Fibroblast of upper back skin (primary cell): Measurements from ENCODE around the gene ARHGEF17.

Source experiments
- DNase-seq: peaks from one replicate; pipeline ENCODE4 v3.0.0-alpha.2; 2013

The ARHGEF17 gene

DNA sequence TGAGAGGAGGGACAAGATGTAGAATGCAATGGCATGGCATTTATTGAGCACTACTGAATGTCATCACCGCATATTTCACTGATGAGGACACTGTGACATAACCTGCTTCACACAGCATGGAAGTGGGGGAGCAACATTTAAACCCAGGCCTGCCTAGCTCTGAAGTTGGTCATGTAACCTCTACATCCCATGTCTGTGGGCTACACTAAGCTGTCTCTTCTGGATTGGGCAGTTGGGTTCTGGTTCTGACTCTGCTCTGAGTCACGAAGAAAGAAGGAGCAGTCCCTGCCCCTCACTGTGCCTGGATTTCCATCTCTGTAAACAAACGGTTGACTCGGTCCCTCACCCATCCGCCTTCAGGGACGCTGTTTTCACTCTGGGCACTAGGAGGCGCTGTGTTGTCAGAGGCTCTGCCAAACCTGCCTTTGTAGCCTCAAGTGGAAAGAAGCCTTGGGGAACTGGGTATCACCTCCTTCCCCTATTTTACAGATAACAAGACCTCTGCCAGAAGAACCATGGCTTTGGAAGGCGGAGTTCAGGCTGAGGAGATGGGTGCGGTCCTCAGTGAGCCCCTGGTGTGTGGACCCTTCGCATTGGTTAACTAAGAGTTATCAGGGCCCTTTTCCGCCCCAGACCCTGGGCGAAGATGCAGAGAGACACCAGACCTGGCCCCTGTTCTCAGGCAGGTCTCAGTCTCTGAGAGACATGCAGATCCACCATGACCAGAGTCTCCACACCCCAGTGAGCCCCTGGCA lies 12.7 kb upstream of the ARHGEF17 start:
- DNase-seq = peak; percentile 74

DNA sequence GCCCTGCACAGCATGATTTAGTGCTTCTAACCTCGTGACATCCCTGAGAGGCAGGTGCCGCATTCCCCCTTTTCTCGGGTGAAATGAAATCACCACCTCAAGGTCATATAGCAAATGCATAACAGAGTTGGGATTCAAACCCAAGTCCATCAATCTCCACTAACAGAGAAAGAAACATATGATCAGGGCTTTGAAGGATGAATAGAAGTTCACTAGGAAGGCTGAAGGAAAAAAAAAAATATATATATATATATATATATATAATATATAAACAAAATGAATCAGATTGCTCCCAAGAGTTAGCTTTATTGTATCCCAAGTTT lies 12.1 kb upstream of the ARHGEF17 start:
- DNase-seq = no peak

DNA sequence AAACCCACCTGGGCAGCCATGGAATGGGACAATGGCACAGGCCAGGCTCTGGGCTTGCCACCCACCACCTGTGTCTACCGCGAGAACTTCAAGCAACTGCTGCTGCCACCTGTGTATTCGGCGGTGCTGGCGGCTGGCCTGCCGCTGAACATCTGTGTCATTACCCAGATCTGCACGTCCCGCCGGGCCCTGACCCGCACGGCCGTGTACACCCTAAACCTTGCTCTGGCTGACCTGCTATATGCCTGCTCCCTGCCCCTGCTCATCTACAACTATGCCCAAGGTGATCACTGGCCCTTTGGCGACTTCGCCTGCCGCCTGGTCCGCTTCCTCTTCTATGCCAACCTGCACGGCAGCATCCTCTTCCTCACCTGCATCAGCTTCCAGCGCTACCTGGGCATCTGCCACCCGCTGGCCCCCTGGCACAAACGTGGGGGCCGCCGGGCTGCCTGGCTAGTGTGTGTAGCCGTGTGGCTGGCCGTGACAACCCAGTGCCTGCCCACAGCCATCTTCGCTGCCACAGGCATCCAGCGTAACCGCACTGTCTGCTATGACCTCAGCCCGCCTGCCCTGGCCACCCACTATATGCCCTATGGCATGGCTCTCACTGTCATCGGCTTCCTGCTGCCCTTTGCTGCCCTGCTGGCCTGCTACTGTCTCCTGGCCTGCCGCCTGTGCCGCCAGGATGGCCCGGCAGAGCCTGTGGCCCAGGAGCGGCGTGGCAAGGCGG lies 11.4 kb upstream of the ARHGEF17 start:
- no peak for DNase-seq

DNA sequence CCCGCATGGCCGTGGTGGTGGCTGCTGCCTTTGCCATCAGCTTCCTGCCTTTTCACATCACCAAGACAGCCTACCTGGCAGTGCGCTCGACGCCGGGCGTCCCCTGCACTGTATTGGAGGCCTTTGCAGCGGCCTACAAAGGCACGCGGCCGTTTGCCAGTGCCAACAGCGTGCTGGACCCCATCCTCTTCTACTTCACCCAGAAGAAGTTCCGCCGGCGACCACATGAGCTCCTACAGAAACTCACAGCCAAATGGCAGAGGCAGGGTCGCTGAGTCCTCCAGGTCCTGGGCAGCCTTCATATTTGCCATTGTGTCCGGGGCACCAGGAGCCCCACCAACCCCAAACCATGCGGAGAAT lies 10.9 kb upstream of the ARHGEF17 start:
- no peak for DNase-seq

DNA sequence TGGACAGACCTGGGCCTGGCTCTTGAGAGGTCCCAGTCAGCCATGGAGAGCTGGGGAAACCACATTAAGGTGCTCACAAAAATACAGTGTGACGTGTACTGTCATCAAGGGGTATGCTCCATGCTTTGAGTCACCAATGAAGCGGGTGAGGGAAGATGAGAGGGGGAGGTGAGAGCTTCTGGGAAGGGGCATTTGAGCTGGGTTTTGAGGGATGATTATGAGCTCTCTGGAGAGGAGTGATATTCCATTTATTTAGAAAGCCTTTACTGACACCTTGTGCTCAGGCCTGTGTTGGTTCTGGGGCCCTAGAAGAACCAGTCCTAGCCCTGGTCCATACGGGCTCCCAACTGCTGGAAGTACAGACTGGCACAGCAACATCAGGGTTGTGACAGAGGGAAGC lies 10.4 kb upstream of the ARHGEF17 start:
- no peak for DNase-seq

DNA sequence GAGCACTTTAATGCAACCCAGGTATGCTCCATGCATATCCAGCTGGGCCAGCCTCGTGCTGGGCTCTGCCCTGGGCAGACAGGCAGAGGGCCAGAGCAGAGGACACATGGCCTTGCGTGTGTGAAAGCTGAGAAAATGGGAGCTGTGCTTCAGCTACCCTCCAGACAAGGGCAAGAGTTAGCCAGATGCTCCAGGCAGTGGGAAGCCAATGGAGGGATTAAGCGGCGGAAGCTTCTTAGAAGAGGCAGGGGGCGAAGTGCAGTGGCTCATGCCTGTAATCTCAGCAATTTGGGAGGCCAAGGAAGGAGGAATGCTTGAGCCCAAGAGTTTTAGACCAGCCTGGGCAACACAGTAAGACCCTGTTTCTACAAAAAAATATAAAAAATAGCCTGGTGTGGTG lies 9.8 kb upstream of the ARHGEF17 start:
- no peak for DNase-seq

DNA sequence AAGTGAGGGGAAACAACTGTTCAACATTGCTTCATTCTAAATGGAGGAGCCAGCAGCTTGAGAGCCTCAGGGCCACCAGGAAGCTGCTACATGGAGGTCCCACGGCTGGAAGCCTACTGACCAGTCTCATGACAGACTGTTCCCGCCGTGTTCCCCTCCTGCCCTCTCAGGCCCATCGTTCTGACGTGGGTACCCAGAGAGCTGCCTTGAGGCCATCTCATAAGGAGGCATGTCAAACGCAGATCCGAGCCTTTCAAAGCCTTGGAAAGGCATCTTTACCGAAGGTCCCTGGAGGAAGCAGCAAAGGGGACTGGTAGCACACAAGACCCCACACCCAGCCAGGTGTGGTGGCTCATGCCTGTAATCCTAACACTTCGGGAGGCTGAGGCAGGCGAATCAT lies 8.3 kb upstream of the ARHGEF17 start:
- no peak for DNase-seq

DNA sequence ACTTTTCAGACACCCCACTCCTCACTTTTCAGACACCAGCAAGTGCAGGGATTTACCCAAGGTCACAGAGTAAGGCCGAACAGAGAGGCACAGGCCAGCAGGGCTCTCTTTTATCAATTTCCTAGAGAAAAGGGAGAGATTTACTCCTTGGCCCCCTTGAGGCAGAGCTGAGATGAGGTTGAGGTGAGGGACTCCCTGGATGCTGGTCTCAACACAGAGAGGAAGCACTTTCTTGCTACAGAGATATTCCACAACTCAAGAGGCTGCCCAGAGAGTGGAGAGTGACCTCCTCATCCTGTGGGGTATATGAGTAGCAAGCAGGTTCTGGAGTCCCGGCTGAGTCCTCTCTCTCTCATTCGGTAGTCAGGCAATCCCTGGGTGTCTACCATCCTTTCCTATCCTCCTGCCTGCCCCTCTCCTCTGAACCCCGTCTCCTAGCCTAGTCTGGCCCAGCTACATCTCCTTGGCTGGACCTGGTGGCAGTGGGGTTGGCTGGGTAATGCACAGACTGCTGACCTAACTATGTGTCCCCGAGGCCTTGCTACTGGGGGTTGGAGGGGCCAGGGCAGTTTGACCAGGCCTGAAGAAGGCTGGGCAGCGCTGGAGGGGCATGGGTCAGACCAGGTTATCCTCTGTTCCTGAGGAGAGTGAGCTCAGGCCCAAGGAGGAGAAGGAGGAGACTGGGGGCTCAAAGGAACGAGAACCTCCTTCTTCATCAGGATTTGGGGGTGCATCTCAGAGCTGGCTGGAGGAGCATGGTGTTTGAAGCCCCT lies 1.8 kb upstream of the ARHGEF17 start:
- no peak for DNase-seq

DNA sequence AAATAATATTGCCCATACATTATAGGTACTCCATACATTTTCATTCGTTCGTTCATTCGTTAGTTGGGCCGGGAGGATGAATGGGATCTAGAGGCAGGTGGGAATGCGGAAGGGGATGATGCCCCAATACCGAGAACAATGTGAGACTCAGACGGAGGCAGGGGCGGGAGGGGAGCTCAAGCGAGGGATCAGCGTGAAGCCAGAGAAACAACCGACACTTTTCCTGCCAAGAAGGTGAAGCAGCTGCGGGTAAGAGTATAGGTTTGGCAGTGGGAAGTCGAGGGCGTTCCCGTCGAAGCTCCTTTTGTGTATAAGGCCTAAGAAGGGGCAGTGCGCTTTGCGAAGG lies 1.1 kb upstream of the ARHGEF17 start:
- DNase-seq = no peak

DNA sequence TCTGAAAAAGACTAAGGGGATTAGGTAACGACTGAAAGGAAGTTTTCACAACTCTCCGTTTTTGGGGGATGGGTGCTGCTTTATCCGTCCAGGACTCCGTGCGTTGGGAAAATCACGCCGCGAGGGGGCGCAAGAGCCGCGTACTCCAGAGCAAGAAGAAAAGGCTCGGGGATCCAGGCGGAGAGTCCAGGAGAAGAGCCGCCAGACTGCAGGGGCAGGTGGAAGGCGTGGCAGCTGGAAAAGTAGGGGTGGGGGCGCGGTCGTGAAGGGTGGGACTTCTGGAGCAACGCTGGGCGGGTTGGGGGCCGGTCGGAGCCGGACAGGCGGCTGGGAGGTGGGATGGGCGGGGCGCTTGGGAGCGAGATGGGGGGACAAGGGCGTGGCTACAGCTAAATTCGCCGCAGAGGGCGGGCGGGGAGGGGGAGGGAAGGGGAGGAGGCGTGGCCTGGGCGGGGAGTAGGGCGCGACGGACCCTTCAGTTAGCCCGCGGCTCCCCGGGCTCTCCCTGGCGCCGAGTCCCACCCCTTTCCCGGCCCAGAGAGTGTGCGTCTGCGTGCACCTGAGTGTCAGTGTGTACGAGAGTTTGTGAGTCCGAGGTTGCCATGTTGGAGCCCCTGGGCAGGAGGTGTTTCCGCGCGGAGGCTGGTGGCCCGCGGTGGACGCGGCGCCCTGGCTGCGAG lies 613 bp upstream of the ARHGEF17 start:
- DNase-seq = peak; percentile 99

DNA sequence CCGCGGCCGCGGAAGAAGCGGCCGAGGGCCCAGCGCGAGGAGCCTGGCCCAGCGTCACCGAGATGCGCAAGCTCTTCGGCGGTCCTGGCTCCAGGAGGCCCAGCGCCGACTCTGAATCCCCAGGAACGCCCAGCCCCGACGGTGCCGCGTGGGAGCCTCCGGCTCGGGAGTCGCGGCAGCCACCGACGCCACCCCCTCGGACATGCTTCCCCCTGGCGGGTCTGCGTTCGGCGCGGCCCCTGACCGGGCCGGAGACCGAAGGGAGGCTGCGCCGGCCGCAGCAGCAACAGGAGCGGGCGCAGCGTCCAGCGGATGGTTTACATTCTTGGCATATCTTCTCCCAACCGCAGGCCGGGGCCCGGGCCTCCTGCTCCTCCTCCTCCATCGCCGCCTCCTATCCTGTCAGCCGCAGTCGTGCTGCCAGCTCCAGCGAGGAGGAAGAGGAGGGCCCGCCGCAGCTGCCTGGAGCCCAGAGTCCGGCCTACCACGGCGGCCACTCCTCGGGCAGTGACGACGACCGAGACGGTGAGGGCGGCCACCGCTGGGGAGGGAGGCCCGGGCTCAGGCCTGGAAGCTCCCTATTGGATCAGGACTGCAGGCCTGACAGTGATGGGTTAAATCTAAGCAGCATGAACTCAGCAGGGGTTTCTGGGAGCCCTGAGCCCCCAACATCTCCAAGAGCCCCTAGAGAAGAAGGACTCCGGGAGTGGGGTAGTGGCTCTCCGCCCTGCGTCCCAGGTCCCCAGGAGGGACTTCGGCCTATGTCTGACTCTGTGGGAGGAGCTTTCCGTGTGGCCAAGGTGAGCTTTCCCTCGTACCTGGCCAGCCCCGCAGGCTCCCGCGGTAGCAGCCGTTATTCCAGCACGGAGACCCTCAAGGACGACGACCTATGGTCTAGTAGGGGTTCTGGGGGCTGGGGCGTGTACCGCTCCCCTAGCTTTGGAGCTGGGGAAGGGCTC lies 1.2 kb downstream of the ARHGEF17 start:
- peak; percentile 98 for DNase-seq

DNA sequence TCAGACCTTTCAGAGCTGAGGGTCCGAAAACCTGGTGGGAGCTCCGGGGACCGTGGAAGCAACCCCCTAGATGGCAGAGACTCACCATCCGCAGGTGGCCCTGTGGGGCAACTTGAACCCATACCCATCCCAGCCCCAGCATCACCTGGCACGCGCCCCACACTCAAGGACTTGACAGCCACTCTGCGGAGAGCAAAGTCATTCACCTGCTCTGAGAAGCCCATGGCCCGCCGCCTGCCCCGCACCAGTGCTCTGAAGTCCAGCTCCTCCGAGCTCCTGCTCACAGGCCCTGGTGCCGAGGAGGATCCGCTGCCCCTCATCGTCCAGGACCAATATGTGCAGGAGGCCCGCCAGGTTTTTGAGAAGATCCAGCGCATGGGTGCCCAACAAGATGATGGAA lies 2.0 kb downstream of the ARHGEF17 start:
- no peak for DNase-seq

DNA sequence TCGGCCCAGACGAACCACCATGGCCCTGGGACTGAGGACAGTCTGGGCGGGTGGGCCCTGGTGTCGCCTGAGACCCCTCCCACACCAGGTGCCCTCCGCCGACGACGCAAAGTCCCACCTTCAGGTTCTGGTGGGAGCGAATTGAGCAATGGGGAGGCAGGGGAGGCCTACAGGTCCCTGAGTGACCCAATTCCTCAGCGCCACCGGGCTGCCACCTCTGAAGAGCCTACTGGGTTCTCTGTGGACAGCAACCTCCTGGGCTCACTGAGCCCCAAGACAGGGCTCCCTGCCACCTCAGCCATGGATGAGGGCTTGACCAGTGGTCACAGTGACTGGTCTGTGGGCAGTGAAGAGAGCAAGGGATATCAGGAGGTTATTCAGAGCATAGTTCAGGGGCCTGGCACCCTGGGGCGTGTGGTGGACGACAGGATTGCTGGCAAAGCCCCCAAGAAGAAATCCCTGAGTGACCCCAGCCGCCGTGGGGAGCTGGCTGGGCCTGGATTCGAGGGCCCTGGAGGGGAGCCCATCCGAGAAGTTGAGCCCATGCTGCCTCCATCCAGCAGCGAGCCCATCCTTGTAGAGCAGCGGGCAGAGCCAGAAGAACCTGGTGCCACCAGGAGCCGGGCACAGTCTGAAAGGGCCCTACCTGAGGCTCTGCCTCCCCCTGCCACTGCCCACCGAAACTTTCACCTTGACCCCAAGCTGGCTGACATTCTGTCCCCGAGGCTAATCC lies 2.8 kb downstream of the ARHGEF17 start:
- no peak for DNase-seq

DNA sequence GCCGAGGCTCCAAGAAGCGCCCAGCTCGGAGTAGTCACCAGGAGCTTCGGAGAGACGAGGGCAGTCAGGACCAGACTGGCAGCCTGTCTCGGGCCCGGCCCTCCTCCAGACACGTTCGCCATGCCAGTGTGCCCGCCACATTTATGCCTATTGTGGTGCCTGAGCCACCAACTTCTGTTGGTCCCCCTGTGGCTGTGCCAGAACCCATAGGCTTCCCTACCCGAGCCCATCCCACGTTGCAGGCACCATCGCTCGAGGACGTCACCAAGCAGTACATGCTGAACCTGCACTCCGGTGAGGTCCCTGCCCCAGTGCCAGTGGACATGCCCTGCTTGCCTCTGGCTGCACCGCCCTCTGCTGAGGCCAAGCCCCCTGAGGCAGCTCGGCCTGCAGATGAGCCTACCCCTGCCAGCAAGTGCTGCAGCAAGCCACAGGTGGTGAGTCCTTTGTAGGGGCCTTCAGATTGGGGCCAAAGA lies 3.4 kb downstream of the ARHGEF17 start:
- DNase-seq = no peak

DNA sequence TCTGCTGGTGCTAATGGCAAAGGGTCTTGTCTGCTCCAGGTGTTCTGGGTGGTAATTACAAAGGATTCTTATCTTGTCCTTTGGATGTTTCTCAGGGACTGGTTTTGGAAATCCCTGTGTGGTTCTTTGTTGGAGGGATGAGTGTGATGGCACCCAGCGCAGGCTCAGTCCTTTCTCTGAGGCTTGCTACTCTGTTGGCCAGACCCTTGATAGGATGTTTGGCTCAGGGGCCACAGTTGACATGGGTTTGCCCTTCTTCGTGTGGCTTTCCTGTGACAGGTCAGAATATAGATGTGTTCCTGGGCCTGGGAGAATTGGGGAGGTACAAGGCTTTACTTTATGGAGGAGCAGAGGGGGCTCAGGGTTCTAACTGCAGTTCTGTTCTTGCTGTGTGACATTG lies 4.0 kb downstream of the ARHGEF17 start:
- no peak for DNase-seq

DNA sequence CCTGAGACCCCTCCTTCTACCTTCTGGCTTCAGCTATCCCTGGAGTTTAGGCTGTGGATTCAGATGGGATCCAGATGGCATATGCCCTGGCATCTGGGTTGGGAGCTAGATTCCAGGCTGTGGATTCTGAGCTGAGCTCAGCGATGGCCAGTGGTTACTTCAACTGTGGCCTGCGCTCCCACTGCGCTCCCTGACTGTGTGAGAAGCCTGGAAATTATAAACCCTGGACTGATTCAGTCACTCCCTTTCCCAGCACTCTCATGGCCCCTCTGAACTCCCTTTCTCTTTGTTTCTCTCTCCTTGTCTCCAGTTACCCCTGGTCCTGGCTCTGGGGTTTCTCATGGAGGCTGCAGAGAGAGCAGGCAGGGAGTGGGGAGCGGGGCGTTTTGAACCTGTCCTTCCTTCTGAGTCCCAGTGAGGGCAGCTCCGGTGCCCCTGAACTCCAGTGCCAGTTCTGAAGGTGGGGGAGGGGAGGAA lies 4.8 kb downstream of the ARHGEF17 start:
- DNase-seq = peak; percentile 48

DNA sequence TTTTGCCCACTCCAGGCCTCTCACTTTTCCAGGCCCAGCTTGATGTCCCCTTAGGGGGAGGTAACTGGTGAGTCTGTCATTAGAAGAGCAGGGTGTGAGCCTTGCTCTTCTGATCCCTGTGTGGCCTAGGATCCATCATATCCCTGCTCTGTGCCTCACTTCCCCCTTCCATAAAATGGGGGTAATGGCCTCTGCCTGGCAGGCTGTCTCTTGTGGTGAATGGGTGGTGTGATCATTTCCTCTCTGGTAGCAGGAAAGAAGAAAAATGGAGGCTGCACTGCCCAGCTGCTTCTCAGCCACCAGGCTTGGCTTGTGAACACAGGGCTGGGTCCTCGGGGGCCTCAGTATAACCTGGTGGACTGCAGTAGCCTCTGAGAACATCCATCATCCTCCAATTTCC lies 5.6 kb downstream of the ARHGEF17 start:
- DNase-seq = no peak

DNA sequence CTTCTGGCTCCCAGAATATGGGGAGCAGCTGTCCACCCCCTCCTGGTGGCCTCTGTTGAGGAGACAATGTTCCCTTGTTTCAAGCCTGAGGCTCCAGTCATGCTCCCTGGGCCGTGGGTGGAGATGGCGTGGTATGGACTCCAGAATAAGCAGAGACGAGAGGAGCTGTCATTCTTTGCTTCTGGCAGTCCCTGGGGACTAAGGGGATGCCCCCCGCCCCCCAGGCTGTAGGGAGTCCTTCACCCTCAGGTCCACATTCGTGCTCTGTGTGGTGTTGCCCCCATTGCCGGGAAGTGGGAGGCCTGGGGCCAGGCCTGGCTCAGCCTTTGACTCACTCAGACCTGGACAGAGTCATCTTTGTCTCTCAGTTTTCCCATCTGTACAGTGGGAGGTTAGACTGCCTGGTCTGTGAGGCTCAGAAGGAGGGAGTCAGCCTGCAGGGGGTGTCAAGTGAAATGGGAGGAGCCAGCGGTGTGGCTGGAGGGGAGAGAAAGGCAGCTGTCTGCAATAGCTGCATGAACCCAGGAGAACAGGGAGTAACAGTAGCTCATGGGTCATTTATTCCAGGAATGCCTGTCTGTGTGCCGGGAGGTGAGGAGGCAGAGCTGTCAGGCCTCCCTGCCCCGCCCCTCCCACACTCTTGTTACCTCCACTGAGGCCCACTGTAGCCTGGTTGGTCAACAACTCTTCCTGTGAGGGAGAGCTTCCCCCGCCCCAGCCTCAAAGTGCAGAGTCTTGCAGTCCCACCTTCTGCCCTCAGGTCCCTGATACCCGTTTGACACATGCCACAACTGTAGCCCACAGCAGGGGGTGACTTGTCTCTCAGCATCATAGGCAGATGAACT lies 6.3 kb downstream of the ARHGEF17 start:
- peak; percentile 81 for DNase-seq

DNA sequence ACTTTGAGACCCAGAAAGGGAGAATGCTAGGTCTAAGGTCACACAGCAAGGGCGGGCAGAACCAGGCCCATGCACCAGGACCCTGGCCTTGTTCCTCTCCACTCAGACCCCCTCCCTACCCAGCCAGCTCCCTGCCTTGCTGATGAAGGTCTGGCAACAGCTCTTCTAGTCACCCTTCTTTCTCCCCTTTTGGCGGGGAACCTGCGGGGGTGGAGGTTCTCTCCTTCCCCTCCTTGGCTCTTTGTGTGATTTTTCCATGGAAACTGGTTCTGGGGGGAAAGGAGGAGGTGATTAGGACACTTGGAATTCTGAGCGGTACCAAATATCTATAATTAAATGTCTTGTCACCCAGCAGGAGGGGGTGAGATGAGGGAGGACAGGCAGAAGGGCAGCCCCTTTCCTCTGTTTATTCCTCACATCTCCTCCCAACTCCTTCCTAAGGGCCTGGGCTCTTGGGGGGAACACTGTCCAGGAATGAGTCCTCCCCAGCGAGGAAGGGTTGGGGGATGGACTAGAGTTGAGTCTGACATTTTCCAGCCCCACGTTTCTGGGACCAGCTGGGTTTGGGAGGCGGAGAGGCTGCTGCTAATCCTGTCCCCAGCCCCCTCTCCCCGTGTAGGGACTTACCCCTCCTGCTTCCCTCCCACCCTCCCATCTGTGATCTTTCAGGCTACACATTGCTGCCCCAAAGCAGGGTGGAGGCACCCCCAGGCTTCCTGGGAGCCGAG lies 7.4 kb downstream of the ARHGEF17 start:
- DNase-seq = peak; percentile 22

DNA sequence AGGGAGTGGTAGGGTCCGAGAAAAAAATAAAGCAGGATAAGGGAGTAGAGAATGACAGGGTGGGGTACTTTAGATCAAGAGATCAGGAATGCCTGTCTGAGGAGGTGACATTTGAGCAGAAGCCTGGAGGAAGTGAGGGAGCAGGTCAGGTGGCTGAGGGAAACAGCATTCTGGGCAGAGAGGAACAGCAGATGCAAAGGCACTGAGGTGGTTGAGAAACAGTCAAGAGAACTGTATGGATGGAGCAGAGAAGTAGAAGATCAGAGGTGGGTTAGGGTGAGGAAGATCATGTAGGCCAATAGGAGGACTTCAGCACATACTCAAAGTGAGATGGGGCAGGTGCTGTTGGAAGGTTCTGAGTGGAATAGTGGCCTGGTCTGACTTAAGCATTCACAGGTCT lies 8.3 kb downstream of the ARHGEF17 start:
- DNase-seq = no peak
